SK-N-SH treated with all-trans-retinoic acid at 6 μM for 48 hours (cell line): ENCODE measurements around the gene JUND.

Source experiments
- ATAC-seq: fragments of 200-7000 bp; cut with Tn5 transposase; 3 replicates; pipeline ENCODE4 v1.9.1; 2020; ENCODE audit warnings: mild to moderate bottlenecking, moderate library complexity
- ARNTL ChIP-seq: fragments of 450-650 bp; formaldehyde crosslinking; IDR thresholded peaks from 2 replicates; pipeline ENCODE4 v1.5.0; 2020; ENCODE audit warnings: low read depth, mild to moderate bottlenecking, moderate library complexity, borderline replicate concordance
- BACH2 ChIP-seq: fragments of 250-450 bp; sonication (Bioruptor Pico); IDR thresholded peaks from 2 replicates; pipeline ENCODE4 v1.9.0; 2021; ENCODE audit warnings: mild to moderate bottlenecking, borderline replicate concordance
- CREB5 ChIP-seq: fragments of 250-450 bp; sonication (Bioruptor Pico); IDR thresholded peaks from 2 replicates; pipeline ENCODE4 v1.5.1; 2020; ENCODE audit warnings: low read depth, mild to moderate bottlenecking, moderate library complexity
- GLIS3 ChIP-seq: fragments of 250-450 bp; sonication (Bioruptor Pico); IDR thresholded peaks from 2 replicates; pipeline ENCODE4 v1.5.0; 2020; ENCODE audit warnings: mild to moderate bottlenecking, moderate library complexity
- ISL1 ChIP-seq: fragments of 250-450 bp; sonication (Bioruptor Pico); IDR thresholded peaks from 2 replicates; pipeline ENCODE4 v2.1.2; 2022; ENCODE audit warnings: mild to moderate bottlenecking, moderate library complexity
- OSR1 ChIP-seq: fragments of 250-450 bp; sonication (Bioruptor Pico); IDR thresholded peaks from 2 replicates; pipeline ENCODE4 v1.8.0; 2022; ENCODE audit warnings: moderate library complexity, mild to moderate bottlenecking, inconsistent platforms
- POU6F1 ChIP-seq: fragments of 250-450 bp; sonication (Bioruptor Pico); IDR thresholded peaks from 2 replicates; pipeline ENCODE4 v1.8.0; 2021; ENCODE audit warnings: low read depth, mild to moderate bottlenecking, moderate library complexity, borderline replicate concordance
- PPARA ChIP-seq: fragments of 250-450 bp; sonication (Bioruptor Pico); IDR thresholded peaks from 2 replicates; pipeline ENCODE4 v1.5.0; 2020; ENCODE audit warnings: mild to moderate bottlenecking, borderline replicate concordance
- RARB ChIP-seq: fragments of 250-450 bp; sonication (Bioruptor Pico); IDR thresholded peaks from 2 replicates; pipeline ENCODE4 v1.8.0; 2021; ENCODE audit warnings: mild to moderate bottlenecking, moderate library complexity
- SNAI2 ChIP-seq: fragments of 250-450 bp; sonication (Bioruptor Pico); IDR thresholded peaks from 2 replicates; pipeline ENCODE4 v1.5.0; 2020; ENCODE audit warnings: mild to moderate bottlenecking, moderate library complexity
- TOX ChIP-seq: fragments of 250-450 bp; sonication (Bioruptor Pico); IDR thresholded peaks from 2 replicates; pipeline ENCODE4 v1.8.0; 2021; ENCODE audit warnings: mild to moderate bottlenecking, moderate library complexity, borderline replicate concordance
- TSHZ2 ChIP-seq: fragments of 250-450 bp; sonication (Bioruptor Pico); IDR thresholded peaks from 2 replicates; pipeline ENCODE4 v1.5.0; 2020; ENCODE audit warnings: mild to moderate bottlenecking, moderate library complexity
- ZC3H10 ChIP-seq: fragments of 250-450 bp; sonication (Bioruptor Pico); IDR thresholded peaks from 2 replicates; pipeline ENCODE4 v1.5.1; 2021; ENCODE audit warnings: mild to moderate bottlenecking, moderate library complexity
- ZFP3 ChIP-seq: fragments of 250-450 bp; sonication (Bioruptor Pico); IDR thresholded peaks from 2 replicates; pipeline ENCODE4 v1.5.0; 2020; ENCODE audit warnings: mild to moderate bottlenecking, moderate library complexity
- ZFP30 ChIP-seq: fragments of 450-650 bp; formaldehyde crosslinking; IDR thresholded peaks from 2 replicates; pipeline ENCODE4 v1.5.0; 2022; ENCODE audit warnings: mild to moderate bottlenecking, moderate library complexity
- ZNF565 ChIP-seq: fragments of 450-650 bp; formaldehyde crosslinking; conservative IDR thresholded peaks from 2 replicates; pipeline ENCODE4 v1.5.0; 2020; ENCODE audit warnings: low read depth, mild to moderate bottlenecking, moderate library complexity
- ZNF70 ChIP-seq: fragments of 450-650 bp; formaldehyde crosslinking; IDR thresholded peaks from 2 replicates; pipeline ENCODE4 v1.5.0; 2020; ENCODE audit warnings: mild to moderate bottlenecking, moderate library complexity
- ZNF8 ChIP-seq: fragments of 450-650 bp; formaldehyde crosslinking; IDR thresholded peaks from 2 replicates; pipeline ENCODE4 v1.5.0; 2020; ENCODE audit warnings: mild to moderate bottlenecking, moderate library complexity
- TF ChIP-seq, protein P1 (sequence below): fragments of 250-450 bp; sonication (Bioruptor Pico); IDR thresholded peaks from 2 replicates; pipeline ENCODE4 v1.5.1; 2021; ENCODE audit warnings: mild to moderate bottlenecking, moderate library complexity
- TF ChIP-seq, protein P2 (sequence below): fragments of 250-450 bp; sonication (Bioruptor Pico); IDR thresholded peaks from 2 replicates; pipeline ENCODE4 v1.8.0; 2020; ENCODE audit warnings: mild to moderate bottlenecking, moderate library complexity, borderline replicate concordance

Gene JUND

GRCh38 chr19:18319591-18320135 is 38.2 kb upstream of the JUND start:
- TF ChIP-seq TSHZ2 (CRISPR knock-in tag) (no peak), PPARA (CRISPR knock-in tag) (no peak), GLIS3 (CRISPR knock-in tag) (no peak), CREB5 (no peak), RARB (CRISPR knock-in tag) (no peak), SNAI2 (CRISPR knock-in tag) (no peak), OSR1 (no peak), TOX (CRISPR knock-in tag) (no peak), POU6F1 (CRISPR knock-in tag) (no peak), ZNF565 (CRISPR knock-in tag) (no peak), ARNTL (CRISPR knock-in tag) (no peak), ZC3H10 (CRISPR knock-in tag) (no peak), ISL1 (CRISPR knock-in tag) (no peak), ZFP3 (no peak), BACH2 (CRISPR knock-in tag) (no peak)
- TF ChIP-seq, protein P1, sequence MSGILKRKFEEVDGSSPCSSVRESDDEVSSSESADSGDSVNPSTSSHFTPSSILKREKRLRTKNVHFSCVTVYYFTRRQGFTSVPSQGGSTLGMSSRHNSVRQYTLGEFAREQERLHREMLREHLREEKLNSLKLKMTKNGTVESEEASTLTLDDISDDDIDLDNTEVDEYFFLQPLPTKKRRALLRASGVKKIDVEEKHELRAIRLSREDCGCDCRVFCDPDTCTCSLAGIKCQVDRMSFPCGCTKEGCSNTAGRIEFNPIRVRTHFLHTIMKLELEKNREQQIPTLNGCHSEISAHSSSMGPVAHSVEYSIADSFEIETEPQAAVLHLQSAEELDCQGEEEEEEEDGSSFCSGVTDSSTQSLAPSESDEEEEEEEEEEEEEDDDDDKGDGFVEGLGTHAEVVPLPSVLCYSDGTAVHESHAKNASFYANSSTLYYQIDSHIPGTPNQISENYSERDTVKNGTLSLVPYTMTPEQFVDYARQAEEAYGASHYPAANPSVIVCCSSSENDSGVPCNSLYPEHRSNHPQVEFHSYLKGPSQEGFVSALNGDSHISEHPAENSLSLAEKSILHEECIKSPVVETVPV (CRISPR knock-in tag), result no peak
- TF ChIP-seq, protein P2, sequence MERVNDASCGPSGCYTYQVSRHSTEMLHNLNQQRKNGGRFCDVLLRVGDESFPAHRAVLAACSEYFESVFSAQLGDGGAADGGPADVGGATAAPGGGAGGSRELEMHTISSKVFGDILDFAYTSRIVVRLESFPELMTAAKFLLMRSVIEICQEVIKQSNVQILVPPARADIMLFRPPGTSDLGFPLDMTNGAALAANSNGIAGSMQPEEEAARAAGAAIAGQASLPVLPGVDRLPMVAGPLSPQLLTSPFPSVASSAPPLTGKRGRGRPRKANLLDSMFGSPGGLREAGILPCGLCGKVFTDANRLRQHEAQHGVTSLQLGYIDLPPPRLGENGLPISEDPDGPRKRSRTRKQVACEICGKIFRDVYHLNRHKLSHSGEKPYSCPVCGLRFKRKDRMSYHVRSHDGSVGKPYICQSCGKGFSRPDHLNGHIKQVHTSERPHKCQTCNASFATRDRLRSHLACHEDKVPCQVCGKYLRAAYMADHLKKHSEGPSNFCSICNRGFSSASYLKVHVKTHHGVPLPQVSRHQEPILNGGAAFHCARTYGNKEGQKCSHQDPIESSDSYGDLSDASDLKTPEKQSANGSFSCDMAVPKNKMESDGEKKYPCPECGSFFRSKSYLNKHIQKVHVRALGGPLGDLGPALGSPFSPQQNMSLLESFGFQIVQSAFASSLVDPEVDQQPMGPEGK (CRISPR knock-in tag), result no peak
- ATAC-seq, result no peak

GRCh38 chr19:18317961-18318800 is 36.8 kb upstream of the JUND start:
- no peak for ATAC-seq
- TF ChIP-seq ISL1 (CRISPR knock-in tag), result no peak
- no peak for TF ChIP-seq ZNF70 (CRISPR knock-in tag)
- TF ChIP-seq ZC3H10 (CRISPR knock-in tag), result no peak
- TF ChIP-seq GLIS3 (CRISPR knock-in tag), result no peak
- no peak for TF ChIP-seq ZFP30 (CRISPR knock-in tag)
- TF ChIP-seq, protein P1 (CRISPR knock-in tag), result no peak
- TF ChIP-seq OSR1, result no peak
- TF ChIP-seq ZNF8 (CRISPR knock-in tag), result no peak
- TF ChIP-seq, protein P2 (CRISPR knock-in tag), result no peak
- no peak for TF ChIP-seq PPARA (CRISPR knock-in tag)
